Ovary (tissue), 3 donors: ENCODE measurements around the gene PDZRN3.

Experiments used
- CTCF ChIP-seq, 3 donors: fragments of 450-650 bp in 2 of 3; fragments of 200-600 bp in 1 of 3; IDR thresholded peaks; one replicate each; pipeline versions ENCODE4 v1.5.1 to v1.8.0; 2016 to 2022; ENCODE audit warnings: antibody characterized with exemption in 3 of 3, mild to moderate bottlenecking in 1 of 3
- POLR2A ChIP-seq: fragments of 450-650 bp; IDR thresholded peaks from one replicate; pipeline ENCODE4 v1.6.1; 2017; ENCODE audit warnings: antibody characterized with exemption, mild to moderate bottlenecking, moderate library complexity
- donor health status: DM: no; HTN: no; CAD: no.

GRCh38 chr3:73401059-73401458 lies 223.7 kb downstream of the PDZRN3 start:
- no peak for TF ChIP-seq CTCF (IDR thresholded peaks at IDR 0.05)
- no peak for TF ChIP-seq POLR2A
